Glomerular endothelial cell (primary cell): ENCODE results near the gene GRK4. TPM values are rescaled to one million over a fixed set of nuclear protein-coding genes. Genes with fewer than 3 reads are reported as not detected.
"Not testable (repeated sequence)": the region's sequence is repeated elsewhere in the genome, so short reads cannot be mapped to it uniquely, and the experiment has no call there.

Experiments
- DNase-seq: peaks from one replicate; pipeline ENCODE4 v3.0.0-alpha.2; 2011; ENCODE audit warnings: low read depth, low spot score; ENCODE audit errors: extremely low read depth
- total RNA-seq: library from RNA; depleted of rRNA; stranded (reverse); fragments of >200 nt; gene quantifications from 2 replicates; pipeline ENCODE4 v1.2.3, GENCODE V29; 2015

Gene GRK4
- total RNA-seq, 1 donor from 2014 or later: 6.0 TPM

DNA sequence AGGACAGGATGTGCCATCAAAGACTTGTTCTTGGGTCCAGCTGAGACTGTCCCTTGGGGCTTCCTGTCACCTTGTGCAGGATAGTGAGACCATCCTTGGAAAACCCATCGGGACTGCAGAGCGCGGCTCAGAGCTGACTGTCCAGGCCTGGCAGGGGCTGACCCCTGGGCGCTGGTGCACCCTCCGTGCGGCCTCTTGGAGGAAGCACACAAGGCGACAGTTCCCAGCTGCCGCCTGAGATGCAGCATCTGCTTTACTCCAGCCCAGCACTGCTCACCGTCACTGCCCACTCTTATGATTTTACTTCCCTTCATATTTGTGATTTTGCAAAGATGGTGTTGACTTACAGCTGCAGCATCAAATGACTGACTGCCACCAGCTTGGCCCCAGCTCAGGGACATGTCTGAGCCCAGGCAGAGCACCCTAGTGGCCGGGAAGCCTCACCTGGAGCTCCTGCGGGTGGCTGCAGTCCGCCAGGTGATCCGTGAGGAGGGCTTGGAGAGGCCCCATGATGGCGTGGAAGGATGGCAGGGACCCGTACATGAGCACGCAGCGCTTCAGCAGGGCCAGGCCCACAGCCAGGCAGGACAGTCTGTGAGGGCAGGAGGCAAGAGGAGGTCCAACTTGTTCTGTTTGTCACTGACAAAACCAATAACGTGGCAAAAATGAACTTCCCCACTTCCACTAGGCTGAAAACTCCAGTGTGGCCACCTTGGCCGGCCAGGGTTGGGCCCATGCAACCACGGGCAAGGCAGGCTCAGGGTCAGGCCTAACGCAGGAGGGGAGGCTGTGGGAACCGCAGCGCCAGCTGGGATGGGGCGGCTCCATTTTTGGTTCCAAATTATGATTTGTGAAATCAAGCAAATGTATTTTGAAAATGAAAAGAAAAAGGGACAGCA lies 22.0 kb upstream of the GRK4 start:
- DNase-seq: no peak

DNA sequence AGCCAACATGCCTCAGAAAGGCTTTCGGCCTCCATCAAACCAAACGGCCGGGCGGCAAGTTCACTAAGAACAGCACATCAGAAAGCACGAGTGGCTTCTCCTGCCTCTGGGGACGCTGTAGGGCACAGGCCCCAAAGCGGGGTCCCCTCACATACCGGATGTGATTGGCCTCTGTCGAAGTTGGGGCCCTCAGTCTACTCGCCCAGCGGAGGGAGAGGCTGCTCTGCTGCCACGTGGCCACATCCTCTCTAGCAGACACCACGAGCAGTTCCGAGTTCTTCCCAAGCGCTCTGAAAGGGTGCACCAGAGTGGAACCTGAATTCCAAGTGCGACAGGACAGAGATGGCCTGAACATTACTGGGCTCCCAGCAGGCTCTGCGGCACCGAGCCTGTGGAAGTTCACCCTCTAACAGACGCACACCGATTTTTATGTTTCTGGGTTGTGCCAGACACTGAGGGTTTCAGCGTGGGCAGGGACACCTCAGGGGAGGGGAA lies 21.3 kb upstream of the GRK4 start:
- no peak for DNase-seq

DNA sequence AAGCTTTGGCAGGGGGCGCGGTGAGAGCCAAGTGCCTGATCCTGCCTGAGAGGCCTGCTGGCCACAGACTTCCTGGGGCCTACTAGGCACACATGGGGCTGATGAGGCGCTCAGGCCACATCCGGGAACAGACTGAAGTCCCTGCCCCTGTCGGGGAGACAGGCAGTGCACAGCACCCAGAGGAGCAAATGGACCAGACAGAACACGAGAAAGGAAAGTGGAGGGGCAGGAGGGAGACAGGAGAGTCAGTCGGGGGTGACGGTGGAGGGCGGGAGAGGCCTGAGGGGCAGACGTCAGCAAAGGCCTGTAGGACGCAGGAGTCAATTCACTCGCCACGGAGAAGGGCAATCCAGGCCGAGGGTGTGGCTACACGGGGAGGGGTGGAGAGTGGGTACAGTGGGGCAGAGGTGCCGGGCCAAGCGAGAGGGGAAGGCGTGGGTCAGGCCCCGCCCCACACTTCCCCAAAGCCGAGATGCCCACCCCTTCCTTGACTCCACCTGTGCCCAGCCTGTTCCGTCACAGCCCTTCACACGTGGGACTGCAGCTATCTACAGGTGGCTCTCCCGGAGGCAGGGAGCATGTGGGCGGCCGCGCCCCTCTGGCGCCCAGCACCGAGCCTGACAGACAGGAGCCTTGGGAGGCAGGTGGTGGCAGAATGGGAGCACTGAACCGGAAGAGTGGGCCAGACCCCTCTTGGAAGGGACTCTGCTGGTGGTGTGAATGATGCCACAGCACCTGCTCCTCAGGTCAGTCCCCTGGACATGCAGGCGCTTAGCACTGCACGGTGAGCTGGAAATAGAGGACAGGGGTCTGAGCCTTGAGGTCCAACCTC lies 20.6 kb upstream of the GRK4 start:
- DNase-seq: no peak

DNA sequence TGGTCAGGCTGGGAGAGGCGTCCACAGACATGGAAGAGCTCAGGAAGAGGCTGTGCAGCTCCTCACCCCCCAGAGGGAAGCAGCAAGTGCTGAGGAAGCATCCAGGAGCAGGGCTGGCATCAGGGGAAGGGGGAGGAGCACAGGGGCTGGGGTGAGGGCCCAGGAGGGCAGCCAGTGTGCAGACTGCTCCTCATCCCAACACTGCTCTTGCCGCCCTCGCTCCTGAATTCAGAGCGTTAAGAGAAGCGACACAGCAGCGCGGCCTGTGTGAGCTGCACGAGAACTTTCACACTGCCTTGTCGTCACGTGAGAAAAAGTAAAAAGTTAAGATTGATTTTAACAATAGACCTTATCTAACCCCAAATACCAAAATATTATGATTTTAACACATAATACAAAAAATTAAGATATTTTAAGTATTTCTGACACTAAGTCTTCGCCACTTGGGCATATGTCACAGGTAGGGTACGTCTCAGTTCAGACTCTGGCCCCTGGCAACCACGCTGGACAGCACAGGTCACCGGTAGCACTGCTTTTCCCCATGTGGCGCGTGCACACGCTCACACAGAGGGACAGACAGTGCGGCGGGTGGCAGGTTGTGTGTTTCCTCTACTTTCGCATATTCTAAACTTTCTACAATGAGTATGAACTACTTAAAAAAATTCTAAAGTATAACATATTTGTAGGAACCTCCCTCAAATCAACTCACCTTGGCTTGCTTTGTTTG lies 19.8 kb upstream of the GRK4 start:
- DNase-seq: no peak

DNA sequence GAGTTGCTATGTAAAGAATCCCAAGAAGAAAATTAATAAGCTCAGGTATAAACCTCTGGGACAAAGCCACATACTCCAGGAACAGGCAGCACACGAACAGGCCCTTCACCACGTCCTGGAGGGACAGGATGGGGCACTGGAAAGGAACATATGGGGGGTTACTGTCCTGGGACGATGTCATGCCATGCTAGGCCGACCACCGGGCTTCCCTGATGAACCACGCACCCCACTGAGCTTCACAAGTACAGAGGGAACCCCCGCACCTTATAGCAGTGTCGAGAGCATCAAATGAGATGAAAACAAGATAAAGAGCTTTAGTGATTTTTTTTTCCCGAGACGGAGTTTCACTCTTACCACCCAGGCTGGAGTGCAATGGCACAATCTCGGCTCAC lies 19.3 kb upstream of the GRK4 start:
- DNase-seq: no peak

DNA sequence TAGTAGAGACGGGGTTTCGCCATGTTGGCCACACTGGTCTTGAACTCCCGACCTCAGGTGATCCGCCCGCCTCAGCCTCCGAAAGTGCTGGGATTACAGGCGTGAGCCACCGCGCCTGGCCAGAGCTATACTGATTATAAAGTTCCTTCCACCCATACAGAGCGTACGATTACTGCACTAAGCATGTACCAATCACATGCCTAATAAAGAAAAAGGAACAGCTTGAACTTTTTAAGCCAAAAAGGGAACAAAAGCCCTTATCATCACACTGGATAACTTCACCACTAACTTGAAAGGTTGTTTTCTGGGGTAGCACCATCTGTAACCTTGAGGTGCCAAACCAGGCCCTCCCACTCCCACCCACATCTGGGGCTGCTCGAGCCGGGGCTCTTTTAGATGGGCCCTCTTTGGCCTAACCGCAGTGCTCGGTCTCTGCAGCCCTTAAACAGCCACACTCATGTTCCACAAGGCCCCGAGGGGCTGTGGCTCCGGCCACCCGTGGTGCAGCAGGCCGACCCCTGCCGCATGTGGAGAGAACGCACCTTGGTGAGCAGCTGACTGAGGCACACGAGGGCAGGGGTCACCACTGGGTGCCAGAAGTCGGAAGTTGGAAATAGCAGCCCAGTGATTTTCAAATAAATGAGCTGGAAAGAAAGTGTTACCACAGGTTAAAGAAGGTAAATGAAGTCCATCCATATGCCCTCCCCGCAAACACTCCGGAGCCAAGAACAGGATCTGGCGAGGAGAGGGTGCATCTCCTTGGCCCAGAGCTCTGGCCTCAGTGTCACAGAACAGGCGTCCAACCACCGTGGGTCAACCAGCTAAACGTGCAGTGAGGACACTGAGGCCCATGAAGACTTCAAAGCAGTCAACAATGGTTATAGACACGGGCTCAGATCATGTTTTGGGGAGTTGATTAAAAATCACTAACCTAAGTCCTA lies 18.5 kb upstream of the GRK4 start:
- DNase-seq: no peak

DNA sequence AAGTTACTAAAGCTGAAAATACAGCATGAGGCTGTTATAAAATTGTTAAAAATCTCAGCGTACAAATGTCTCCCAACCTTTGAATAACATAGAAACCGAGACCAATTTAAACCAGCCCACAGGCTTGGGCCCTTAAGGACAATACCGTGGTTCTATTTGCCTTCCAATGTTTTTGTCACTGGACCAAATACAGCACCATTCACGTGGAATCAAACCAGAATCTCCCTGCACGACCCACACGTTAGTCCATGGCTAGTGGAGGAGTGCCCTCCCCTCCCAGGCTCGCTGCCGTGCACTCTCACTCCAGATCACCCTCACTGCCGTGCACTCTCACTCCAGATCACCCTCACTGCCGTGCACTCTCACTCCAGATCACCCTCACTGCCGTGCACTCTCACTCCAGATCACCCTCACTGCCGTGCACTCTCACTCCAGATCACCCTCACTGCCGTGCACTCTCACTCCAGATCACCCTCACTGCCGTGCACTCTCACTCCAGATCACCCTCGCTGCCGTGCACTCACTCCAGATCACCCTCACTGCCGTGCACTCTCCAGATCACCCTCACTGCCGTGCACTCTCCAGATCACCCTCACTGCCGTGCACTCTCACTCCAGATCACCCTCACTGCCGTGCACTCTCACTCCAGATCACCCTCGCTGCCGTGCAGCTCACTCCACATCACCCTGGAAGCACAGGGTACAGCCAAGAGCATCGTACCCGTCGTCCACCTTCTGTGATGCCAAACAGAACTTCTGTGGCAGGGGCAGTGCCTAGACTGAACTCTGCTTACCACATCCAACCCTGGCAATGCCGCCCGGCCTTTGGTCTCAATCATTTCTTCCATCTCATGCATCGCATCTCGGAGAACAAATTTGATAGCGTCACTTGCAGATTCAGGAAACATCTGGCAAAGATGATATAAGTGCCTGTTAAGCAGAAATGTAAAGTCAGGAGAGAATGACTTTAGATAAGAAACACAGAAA lies 17.5 kb upstream of the GRK4 start:
- not testable (repeated sequence) for DNase-seq

DNA sequence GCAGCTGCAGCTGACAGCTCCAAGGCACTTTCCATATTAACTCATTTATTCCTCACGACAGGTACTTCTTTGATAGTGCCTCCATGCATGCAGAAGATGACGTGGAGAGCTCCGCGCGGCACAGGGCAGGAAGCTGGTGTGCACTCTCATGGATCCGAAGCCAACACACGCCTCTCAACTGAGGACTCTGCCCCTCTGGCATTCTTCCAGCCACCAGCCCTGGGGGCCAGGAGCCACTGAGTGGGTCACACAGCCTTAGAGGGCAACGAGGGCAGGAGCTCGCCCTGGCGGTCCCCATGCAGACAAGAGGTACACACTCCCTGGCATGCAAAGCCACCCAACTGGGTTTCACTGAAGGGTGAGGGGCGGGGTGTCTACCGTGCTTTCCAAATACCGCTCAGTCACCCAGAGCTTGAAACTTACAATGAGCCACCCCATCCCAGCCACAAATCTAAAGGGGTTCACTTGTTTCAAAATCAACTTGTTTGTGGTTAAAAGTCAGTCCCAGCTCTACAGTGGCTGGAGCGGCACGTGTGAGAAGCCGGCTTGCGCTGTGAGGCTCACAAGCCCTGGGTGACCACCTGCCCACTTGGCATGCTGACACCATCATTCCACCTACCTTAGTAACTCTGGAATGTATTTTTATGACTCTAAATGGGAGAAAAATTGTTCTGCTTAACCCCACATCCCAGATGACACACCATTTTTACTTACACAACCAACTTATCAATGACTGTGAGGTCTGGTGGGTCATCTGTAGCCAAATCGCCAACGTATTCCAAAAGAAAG lies 16.4 kb upstream of the GRK4 start:
- DNase-seq: no peak

DNA sequence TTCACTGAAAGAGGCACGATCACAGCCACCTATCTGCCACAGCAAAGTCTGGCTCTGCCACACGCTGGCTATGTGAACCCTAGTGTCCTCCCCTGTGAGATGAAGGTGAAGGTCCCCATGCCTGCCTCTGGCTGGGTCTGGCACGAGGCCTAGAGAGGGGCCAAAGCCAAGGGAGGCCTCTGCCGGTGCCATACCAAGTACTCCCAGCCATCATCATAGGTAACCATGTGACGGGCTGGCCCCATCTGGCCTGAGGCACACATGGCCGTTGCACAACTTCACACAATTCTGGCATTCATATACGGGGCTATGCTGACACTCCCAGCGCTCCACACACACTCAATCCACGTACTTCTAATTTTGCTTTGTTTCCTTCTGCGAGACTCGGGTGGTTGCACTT lies 15.4 kb upstream of the GRK4 start:
- no peak for DNase-seq

DNA sequence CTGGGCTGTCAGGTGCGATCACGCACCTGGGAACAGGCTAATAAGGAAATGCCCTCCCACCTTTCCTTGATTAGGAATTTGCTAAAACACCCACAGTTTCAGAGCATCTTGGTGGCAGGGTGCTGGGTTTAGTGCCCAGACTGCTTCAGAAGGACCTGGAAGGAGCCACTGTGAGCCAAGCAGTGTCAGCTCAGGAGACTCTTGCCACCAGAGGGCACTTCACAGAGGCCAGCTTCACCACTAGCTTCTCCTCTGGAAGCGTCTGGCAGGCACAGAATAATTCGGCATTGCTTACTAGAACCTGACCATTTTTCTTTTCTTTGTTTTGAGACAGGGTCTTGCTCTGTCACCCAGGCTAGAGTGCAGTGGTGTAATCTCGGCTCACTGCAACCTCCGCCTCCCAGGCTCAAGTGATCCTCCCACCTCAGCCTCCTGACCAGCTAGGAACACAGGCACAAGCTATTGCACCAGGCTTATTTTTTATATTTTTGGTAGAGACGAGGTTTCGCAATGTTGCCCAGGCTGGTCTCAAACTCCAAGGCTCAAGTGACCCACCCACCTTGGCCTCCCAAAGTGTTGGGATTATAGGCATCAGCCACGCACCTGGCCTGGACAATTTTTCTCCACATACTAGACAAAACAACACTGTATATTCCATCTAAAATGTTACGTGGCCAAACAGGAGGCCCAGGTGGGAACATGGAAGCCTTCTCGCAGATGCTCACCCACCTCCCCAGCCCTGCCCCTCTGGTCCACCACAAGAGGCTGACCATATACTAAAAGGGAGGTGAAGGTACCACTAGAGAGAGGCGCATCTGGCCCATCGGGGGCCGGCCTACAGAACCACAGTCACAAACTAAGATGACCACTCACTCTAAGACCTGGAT lies 14.2 kb upstream of the GRK4 start:
- DNase-seq: no peak

DNA sequence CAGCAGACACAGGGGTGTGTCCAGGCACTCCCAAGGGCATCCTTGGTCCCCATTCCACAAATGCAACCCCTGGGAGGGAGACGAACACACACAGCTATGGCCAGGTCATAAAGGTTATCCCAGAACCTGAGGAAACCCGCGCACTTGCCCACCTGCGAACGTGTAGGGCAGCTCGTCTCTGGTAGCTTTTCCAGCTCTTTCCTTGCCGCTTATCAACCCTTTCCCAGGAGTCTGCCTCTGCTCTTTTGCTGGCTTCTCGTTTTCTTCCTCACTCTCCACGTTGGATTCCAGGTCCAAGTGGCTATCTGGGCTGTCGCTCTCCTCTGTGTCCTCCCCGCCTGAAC lies 13.6 kb upstream of the GRK4 start:
- DNase-seq: no peak

DNA sequence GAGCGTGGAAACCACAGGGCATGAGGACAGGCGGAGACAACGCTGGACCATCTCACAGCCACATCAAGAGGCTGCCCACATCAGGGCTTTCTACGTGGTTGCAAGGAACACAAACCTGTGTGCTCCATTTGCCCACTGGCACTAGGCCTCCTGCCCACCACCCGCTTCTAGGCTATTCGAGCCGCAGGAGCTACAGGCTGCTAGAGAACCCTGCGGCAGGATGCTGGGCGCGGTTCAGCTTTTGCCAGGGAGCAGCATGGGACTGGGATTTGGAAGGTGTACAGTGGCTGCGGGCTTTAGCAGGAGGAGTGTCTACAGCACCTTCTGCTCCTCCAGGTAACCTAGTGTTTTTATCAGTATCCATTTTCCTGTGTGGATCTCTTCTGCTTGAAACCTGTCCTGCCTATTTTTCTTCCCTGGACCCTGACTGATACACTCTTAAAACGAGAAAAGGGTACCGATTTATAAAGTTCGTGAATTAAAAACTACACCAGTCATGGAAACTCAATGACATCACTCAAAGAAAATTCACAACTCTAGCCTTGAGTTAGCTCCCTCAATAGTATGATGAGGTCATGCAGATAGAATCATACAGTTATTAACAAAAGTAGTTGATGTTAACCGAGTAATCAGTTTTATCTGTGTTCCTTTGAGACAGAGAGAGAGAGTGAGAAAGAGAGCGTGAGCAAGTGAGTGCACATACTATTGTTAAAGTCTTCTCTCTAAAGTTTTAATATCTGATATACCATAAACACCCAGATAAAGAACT lies 13.0 kb upstream of the GRK4 start:
- DNase-seq: no peak

DNA sequence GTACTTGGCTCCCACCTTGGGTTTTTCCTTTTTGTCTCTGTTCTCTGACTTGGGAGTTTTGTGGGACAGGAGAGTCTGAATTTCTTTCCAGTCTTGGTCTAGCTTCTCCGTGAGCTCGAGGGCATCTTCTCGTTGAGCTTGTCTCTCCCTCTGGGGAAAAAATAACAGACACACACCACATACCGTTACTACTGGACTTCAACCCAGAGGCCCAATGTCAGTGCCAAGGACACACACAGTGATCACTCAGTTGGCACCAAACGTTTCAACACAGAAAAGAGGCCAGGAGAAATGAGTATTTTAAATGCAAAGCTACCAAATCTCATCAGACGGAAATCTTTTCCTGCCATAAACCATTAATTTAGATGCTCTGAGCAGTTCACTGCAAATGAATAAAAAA lies 9.9 kb upstream of the GRK4 start:
- DNase-seq: no peak

DNA sequence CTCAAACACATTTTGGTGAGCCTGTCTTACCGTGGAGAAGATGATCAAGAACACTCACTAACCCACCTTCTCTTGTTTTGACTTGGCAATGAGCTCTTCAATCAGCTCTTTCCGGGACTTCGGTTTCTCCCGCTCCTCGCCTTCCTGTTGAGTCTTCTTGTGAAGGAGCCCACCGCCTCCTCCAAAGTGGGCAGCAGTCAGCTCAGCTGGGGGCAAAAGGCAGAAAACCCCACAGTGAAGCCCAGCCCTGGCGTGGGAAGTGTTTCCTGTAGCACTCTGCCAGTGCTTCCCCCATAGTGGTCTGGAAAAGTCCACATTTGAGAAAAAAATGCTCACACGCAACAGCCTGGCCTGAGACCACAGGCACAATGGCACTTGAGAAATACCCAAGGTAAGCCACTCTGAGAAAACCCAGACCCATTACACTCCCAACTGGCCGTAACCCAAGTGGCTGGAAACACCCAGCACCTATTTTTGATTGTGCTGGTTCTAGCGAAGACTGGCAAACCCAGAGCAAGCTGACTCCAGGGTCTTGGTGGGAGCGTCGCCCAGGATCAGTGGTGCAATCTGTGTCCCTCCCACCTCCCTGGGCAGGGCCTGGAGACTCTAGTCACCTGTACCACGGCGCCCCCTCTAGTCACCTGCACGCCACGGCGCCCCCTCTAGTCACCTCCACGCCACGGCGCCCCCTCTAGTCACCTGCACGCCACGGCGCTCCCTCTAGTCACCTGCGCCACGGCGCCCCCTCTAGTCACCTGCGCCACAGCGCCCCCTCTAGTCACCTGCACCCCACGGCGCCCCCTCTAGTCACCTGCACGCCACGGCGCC lies 8.8 kb upstream of the GRK4 start:
- DNase-seq: no peak

DNA sequence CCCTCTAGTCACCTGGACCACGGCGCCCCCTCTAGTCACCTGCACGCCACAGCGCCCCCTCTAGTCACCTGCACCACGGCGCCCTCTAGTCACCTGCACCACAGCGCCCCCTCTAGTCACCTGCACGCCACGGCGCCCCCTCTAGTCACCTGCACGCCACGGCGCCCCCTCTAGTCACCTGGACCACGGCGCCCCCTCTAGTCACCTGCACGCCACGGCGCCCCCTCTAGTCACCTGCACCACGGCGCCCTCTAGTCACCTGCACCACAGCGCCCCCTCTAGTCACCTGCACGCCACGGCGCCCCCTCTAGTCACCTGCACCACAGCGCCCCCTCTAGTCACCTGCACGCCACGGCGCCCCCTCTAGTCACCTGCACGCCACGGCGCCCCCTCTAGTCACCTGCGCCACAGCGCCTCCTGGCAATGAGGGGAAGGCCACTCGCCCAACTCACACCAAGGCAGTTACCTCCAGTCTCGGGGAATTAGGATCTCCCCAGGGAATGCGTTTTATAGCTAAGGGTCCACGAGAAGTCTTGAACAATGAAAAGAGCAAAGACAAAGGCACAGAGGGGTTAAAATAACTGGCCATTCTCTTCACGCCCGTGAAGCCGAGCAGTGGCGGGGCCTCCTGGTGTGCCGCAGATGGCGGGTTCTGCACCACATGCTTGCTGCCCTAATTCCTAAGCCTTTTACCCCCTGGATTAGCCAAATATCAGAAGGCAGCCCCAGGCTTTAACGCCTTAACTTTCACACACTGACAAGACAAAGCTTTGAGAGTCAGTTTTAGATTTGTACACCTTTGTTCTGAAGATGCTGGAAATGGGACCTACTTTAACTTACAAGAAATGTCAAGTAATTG lies 8.0 kb upstream of the GRK4 start:
- not testable (repeated sequence) for DNase-seq
